T-helper 1 cell (primary cell): ENCODE data around the gene KIFC3.
"Not testable (repeated sequence)": the region's sequence is repeated elsewhere in the genome, so short reads cannot be mapped to it uniquely, and the experiment has no call there.

Source experiments
- DNase-seq, 5 donors: peaks; one replicate each; pipeline ENCODE4 v3.0.0-alpha.2; 2012 to 2020

KIFC3 gene

DNA sequence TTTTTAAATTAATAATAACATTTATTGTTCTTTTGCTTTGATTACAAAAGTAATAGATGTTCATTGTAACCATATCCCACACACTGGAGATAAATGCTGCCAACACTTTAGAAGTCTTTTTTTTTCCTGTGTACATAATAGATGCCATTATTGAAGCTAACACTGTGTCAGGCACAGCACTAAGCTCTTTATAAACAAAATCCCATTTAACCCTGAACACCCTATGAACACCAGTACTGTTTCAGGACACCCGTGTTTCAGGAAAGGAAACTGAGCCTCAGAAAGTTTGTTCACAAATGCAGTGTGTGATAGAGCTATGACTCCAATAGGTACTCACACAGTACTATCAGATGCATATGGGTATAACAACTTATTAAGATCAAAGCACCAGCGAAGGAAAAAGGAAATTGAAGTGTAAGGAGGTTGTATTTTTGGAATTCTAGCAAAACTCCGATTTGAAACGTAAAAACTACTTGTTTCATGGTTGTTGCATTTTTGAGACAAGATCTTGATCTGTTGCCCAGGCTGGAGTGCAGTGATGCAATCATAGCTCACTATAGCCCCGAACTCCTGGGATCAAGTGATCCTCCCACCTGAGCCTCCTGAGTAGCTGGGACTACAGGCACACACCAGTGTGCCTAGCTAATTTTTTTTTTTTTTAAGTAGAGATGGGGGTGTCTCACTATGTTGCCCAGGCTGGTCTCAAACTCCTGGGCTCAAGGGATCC lies 2.0 kb upstream of the KIFC3 start:
- no peak for DNase-seq

GRCh38 chr16:57803134-57803990 lies 1.1 kb upstream of the KIFC3 start:
- no peak for DNase-seq

DNA sequence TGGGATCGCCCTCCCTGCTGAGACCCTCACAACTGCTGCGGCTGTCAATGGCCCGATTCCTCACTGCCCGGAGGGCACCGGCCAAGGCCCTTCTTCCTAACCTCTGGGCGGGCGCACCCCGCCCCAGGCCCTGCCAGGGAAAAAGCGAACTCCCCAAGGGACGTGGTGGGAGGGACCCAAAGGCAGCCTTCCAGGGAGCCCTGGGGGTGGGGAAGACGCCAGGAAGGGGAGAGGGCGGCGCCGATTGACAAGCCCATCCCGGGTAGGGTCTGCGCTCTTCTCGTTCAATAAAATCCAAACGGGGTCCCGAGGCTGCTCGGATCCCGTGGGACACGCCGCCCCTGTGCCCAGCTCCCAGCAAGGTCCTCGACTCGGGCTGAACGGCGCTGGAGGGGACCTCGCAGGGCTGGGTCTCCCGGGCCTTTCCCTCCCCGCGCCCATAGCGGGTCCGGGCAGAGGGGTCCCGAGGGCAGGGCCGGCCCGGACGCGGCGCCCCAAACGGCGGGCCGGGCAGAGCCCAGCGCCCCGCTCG lies 416 bp downstream of the KIFC3 start:
- DNase-seq: no peak

GRCh38 chr16:57801098-57801808 lies 1.0 kb downstream of the KIFC3 start:
- no peak for DNase-seq

- DNase-seq: no peak
These were observed 1.8 kb downstream of the KIFC3 start for GRCh38 chr16:57800200-57801097.

DNA sequence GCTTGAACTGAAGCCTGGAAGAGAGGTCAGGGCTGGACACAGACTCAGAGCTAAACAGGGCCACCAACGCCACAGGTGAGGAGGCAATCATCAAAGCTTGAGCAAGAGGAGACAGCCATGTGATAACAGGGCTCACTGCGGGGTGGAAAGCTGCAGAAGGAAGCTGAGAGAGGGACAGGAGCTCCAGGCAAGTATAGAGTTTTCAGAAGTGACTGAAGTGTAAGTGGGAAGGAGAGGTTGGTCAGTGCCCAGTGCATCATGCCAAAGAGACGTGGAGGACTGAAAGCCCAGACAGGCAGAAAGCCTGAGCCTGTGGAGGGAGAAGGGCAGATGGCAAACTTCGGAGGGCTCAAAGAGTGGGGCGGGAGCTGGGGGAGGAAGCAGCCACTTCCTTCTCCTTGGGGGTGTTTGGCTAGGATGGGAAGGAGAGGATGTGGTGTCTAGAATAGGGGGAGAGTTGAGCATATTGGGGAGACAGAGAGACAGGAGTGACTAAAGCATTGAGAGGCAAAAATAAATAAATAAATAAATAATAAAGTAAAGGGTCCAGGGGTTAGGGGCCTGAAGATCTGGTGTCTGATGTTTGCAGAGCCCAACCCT lies 2.6 kb downstream of the KIFC3 start:
- no peak for DNase-seq

- no peak for DNase-seq
These were observed 3.2 kb downstream of the KIFC3 start for GRCh38 chr16:57798953-57799599.

DNA sequence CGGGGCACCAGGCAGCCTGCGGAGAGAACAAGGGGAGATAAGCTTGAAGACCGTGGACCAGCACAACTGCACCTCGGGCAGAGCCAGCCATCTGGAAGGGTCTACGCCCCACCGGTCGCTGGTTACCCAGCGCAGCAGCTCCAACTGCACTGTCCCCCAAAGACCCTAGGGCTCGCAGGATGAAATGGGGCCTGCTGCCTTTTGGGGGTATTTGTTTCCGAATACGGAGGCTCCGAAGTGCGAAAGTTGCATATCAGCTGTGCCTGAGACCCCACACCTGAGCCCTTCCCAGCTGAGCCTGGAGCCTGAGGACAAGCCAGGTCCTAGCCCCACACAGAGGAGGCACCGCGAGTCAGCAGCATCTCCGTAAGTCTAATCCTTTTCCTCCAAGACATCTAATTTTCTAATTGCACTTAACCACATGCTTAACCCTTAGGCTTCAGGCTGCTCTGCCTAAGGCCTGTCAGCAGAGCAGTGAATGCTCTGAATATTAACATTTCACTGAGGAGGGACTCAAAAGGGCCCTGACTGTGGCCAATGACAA lies 4.0 kb downstream of the KIFC3 start:
- no peak for DNase-seq

DNA sequence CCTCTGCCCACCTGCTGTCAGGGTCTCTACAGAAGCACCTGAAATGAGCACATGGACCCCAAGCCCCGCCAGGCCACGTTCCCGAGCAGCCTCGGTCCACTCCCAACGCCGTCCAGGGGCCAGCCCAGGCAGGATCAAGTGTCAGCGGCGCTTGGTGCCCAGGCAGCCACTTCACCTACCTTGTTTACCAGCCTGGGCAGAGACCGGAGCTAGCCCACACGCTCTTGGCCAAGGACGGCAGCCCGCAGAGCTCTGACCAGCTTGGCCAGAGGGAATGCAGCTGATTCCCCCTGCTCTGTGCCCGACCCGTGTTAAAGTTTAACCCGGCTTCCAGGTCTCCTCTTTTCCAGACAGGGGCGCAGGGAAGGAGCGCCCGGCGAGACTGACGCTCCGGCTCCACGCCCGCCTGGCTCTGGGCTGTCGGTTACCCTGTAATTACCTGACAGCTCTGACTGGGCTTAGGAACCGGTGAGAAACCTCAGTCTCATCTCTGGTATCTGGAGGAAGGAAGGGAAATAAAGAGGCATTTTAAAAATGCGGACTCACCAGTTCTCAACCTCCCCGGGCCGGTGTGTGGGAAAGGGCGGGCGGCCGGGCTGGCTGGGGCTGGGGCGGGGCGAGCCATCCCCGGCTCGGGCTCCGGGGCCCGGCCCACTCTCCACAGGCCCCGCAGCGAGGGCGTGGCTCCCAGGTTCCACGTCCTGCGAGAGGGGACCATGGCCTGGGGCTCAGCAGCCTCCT lies 4.6 kb downstream of the KIFC3 start:
- no peak for DNase-seq

DNA sequence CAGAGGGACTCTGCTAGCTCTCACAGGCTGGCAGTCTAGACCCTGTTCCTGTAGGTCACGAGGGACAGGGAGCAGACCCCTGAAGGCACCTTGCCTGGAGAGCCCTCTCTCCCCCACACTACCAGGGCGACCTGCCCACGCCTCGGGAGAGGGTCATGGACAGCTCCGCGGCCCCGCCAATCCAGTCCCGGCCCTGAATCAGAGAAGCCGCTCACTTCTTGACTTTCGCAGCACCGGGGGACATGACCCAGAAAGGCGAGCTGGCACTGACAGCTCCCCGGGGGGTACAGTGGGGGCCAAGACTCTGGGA lies 5.1 kb downstream of the KIFC3 start:
- no peak for DNase-seq

GRCh38 chr16:57796014-57796413 lies 6.3 kb downstream of the KIFC3 start:
- DNase-seq: not testable (repeated sequence)

DNA sequence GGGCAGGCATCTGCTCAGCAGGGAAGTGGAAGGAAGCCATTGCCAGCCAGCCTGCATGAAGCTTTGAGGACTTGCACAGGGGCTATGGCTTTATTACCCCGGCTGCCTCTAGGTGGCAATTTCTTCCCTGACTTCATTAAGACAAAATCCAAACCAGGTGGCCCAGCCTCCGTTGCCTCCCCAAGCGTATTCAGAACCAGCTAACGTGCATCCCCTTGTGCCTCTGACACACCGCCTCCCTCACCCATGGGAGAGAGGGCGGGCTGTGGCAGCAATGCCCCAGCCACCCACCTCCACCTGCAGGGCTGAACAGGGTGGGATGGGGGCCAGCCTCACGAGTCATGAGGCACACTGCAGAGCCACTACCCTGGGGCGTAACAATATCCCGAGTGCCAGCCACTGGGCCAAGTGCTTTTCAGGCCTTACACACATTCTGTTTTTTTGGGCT lies 6.8 kb downstream of the KIFC3 start:
- peak in 1 of 5 donors; percentile 41 for DNase-seq

GRCh38 chr16:57794849-57795430 lies 7.4 kb downstream of the KIFC3 start:
- DNase-seq: no peak

GRCh38 chr16:57791893-57792461 lies 10.3 kb downstream of the KIFC3 start:
- no peak for DNase-seq

DNA sequence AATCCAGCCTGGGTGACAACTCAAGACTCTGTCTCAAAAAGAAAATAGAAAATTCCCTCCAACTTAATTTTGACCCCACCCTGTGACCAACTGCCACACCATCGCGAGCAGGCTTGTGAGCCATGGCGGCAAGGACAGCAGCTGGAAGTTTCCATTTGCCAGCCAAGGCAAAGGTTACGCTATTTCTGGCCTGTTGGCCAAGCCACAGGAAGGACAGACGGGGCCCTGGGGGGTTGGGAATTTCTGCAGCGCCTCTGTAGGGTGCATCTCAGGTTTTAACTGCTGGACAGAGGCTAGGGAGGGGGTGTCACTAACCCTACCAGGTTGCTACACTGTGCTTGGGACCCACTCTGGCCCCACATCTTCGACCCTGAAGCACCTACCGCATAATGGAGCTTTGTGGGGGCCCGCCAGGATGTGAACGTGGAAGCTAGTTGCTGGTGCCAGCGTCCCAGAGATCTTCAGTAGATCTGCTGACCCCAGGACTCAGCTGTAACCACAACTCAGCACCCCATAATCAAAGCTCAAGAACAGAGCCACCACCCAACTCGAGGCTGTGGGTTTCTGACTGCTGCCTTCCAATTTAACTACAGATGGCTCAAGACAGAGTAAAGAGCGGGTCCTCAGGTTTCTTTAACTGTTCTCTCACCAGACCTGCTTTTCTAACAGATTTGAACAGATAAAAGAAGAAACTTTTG lies 10.9 kb downstream of the KIFC3 start:
- DNase-seq: no peak

DNA sequence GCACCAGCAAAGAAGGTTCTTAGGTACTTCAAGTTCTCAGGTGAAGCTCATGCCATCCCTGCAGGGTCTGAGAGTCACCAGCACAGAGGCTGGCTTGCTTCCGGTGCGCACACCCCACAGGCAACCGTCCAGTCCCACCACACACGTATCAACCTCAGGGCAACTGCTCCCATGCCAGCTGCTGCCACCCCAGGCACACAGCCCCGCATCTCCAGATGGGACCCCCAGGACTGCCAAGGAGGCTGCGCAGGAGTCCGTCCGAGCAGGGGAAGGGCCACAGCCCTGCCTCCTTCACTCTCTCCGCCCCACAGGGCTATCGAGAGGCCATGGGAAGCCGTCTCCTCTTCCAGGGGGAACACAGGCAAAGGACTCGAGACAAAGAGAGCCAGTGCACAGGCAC lies 13.3 kb downstream of the KIFC3 start:
- no peak for DNase-seq

DNA sequence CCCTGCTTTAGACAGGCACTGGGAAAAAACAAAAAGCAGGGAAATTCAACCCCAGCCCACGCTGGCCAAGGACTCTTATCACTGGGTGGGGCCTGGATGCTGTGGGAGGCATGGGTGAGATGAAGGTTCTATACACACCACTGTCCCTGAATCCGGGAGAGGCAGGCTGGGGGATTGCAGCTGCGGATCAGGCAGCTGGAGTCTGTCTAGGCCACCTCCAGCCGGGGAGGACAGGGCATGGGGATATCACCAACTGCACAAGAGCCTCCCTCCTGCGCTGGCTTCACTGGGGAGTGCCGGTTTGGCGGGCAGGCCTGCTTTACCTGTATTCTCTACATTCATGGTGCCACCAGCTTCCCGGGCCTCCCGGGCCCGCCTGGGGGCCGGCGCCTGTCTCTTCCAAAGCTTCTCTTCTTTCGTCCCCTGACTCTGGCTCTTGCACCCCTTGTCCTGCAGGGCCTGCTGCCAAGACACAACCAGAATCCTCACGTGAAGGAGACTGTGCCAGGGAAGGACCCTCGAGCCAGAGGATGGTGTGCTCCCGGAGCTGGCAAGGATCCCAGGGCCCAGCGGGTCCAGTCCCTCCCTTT lies 13.9 kb downstream of the KIFC3 start:
- no peak for DNase-seq

DNA sequence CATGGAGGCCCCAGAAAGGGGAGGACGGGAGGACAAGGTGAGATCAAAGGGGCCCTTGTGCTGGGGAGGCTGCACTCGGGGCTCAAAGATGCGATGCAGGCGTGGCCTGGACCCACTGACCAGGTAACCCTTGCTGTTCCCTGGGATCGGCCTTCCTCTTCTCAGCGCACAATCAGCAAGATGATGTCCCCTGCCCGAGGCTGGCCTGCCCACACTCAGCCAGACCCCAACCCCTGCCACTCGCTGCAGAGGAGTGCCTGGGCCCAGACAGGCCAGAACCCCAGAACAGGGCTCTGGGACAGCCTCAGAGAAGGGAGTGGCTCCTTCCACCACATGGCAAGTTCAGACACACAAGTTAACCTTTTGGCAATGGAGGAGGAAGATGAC lies 14.8 kb downstream of the KIFC3 start:
- no peak for DNase-seq
